Activated CD8-positive, alpha-beta T cell treated with anti-CD3 and anti-CD28 coated beads for 36 hours (primary cell): Measurements from ENCODE around the gene CGB5. TPM values are rescaled to one million over a fixed set of nuclear protein-coding genes. Genes with fewer than 3 reads are reported as not detected.
"Not testable (repeated sequence)": the region's sequence is repeated elsewhere in the genome, so short reads cannot be mapped to it uniquely, and the experiment has no call there.

ENCODE experiments used
- ATAC-seq: fragments of 200-7000 bp; cut with Tn5 transposase; one replicate; pipeline ENCODE4 v1.10.0; 2021; ENCODE audit warnings: mild to moderate bottlenecking, moderate library complexity
- CTCF ChIA-PET: fragments of 350-600 bp; sonication (Branson Sonifier 250); formaldehyde crosslinking; loops from one replicate; lab custom pipeline; 2021; ENCODE audit warnings: antibody characterized with exemption; lab: Charles Lee
- POLR2A ChIA-PET: fragments of 350-600 bp; sonication (Branson Sonifier 250); formaldehyde crosslinking; loops from one replicate; lab custom pipeline; 2021; ENCODE audit warnings: antibody characterized with exemption; lab: Charles Lee
- DNase-seq: peaks from one replicate; pipeline ENCODE4 v3.0.0-alpha.2; 2020
- H3K27ac Mint-ChIP-seq: one replicate; pipeline ENCODE4 v1.8.0; 2021; ENCODE audit warnings: mild to moderate bottlenecking, mixed read lengths
- H3K27me3 Mint-ChIP-seq: one replicate; pipeline ENCODE4 v1.8.0; 2021; ENCODE audit warnings: mixed read lengths
- H3K36me3 Mint-ChIP-seq: one replicate; pipeline ENCODE4 v1.8.0; 2021; ENCODE audit warnings: low read depth, mixed read lengths
- H3K4me1 Mint-ChIP-seq: one replicate; pipeline ENCODE4 v1.8.0; 2021; ENCODE audit warnings: low read depth, mixed read lengths
- H3K4me3 Mint-ChIP-seq: one replicate; pipeline ENCODE4 v1.8.0; 2021; ENCODE audit warnings: mild to moderate bottlenecking, moderate library complexity, mixed read lengths
- H3K9me3 Mint-ChIP-seq: one replicate; pipeline ENCODE4 v1.8.0; 2021; ENCODE audit warnings: mixed read lengths
- intact Hi-C: fragments of 100-400 bp; cut with micrococcal nuclease; formaldehyde crosslinking; loops from one replicate; pipeline ENCODE4 v1.10.0; 2022
- total RNA-seq, 2 experiments: library from RNA; stranded (reverse); gene quantifications; one replicate each; pipeline ENCODE4 v1.2.3, GENCODE V29; 2021
- TF ChIP-seq, protein P1 (sequence below): fragments of 200-600 bp; IDR thresholded peaks from one replicate; pipeline ENCODE4 v1.8.0; 2022; ENCODE audit warnings: antibody characterized with exemption, mild to moderate bottlenecking

Gene CGB5
- total RNA-seq, 2 experiments from 2014 or later = not detected

DNA sequence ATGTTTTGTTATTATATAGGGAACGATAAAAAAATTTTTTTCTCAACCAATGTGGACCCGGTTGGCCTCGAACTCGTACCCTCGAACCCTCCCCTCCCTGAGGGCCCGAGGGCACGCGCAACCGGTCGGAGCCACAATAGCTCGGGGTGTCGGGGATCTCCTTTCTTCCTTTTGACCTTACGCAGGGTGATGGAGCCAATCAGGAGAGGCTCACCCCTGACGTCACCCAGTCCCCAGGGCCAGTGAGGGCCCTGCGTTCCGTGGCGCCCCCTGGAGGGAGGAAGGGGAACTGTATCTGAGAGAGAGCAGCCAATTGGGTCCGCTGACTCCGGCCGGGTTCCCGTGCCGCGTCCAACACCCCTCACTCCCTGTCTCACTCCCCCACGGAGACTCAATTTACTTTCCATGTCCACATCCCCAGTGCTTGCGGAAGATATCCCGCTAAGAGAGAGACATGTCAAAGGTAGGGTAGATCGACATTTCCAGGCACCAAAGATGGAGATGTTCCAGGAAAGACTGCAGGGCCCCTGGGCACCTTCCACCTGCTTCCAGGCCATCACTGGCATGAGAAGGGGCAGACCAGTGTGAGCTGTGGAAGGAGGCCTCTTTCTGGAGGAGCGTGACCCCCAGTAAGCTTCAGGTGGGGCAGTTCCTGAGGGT, 11.9 kb upstream of the CGB5 start, which contains the start of gene CGB2:
CGB2 (plus strand) TSS at position 249 of the 660 bp plus-strand sequence; CDS start at position 455, 206 bp downstream.
- H3K27ac Mint-ChIP-seq, intact Hi-C loops, H3K4me3 Mint-ChIP-seq, H3K36me3 Mint-ChIP-seq, H3K27me3 Mint-ChIP-seq, CTCF ChIA-PET, POLR2A ChIA-PET, H3K9me3 Mint-ChIP-seq, H3K4me1 Mint-ChIP-seq: not testable (repeated sequence)
- ATAC-seq = peak; percentile 94
- peak; percentile 85 for DNase-seq
- TF ChIP-seq, protein P1, sequence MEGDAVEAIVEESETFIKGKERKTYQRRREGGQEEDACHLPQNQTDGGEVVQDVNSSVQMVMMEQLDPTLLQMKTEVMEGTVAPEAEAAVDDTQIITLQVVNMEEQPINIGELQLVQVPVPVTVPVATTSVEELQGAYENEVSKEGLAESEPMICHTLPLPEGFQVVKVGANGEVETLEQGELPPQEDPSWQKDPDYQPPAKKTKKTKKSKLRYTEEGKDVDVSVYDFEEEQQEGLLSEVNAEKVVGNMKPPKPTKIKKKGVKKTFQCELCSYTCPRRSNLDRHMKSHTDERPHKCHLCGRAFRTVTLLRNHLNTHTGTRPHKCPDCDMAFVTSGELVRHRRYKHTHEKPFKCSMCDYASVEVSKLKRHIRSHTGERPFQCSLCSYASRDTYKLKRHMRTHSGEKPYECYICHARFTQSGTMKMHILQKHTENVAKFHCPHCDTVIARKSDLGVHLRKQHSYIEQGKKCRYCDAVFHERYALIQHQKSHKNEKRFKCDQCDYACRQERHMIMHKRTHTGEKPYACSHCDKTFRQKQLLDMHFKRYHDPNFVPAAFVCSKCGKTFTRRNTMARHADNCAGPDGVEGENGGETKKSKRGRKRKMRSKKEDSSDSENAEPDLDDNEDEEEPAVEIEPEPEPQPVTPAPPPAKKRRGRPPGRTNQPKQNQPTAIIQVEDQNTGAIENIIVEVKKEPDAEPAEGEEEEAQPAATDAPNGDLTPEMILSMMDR = peak; percentile 66

DNA sequence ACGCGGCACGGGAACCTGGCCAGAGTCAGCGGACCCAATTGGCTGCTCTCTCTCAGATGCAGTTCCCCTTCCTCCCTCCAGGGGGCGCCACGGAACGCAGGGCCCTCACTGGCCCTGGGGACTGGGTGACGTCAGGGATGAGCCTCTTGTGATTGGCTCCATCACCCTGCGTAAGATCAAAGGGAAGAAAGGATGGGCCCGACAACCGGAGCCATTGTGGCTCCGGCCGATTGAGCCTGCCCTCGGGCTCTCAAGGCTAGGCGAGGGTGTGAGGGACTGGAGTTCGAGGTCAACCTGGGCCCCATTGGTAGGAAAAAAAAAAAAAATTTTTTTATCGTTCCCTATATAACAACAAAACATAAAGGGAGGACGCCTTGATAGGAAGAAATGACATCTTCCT, 6.8 kb upstream of the CGB5 start, which contains the start of gene CGB1:
CGB1 (minus strand) TSS at position 81 of the 400 bp plus-strand sequence. CDS start 184 bp downstream, outside the sequence.
- intact Hi-C loops, H3K4me3 Mint-ChIP-seq: not testable (repeated sequence)

DNA sequence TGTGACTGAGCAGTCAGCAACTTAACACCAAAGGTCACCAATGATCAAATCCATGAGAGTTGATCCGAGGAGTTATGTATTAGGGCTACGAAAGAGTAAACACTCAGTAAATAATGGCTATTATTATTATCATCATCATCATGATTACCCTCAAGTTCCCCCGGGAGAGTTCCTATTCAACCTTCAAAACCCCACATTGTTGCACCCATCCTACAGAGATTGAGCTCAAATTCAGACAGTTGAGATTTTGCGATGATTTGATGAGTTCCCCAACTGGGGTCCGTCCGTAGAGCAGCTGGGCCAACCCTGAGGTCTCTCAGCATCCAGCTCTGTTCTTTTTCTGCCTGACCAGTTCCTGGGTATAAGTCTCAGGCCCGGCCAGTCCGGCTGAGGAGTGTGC, 5.5 kb upstream of the CGB5 start:
- H3K9me3 Mint-ChIP-seq, ATAC-seq, H3K27ac Mint-ChIP-seq, CTCF ChIA-PET, H3K27me3 Mint-ChIP-seq, intact Hi-C loops, H3K4me3 Mint-ChIP-seq, H3K36me3 Mint-ChIP-seq, POLR2A ChIA-PET, H3K4me1 Mint-ChIP-seq, DNase-seq: not testable (repeated sequence)

More for the DNA sequence above, 6.8 kb upstream of the CGB5 start, which contains the start of gene CGB1:
- POLR2A ChIA-PET, H3K9me3 Mint-ChIP-seq, CTCF ChIA-PET, H3K27ac Mint-ChIP-seq, H3K27me3 Mint-ChIP-seq, H3K4me1 Mint-ChIP-seq, H3K36me3 Mint-ChIP-seq: not testable (repeated sequence)
- ATAC-seq (peak; percentile 61), DNase-seq (peak; percentile 82)
- TF ChIP-seq, protein P1 = peak; percentile 72

DNA sequence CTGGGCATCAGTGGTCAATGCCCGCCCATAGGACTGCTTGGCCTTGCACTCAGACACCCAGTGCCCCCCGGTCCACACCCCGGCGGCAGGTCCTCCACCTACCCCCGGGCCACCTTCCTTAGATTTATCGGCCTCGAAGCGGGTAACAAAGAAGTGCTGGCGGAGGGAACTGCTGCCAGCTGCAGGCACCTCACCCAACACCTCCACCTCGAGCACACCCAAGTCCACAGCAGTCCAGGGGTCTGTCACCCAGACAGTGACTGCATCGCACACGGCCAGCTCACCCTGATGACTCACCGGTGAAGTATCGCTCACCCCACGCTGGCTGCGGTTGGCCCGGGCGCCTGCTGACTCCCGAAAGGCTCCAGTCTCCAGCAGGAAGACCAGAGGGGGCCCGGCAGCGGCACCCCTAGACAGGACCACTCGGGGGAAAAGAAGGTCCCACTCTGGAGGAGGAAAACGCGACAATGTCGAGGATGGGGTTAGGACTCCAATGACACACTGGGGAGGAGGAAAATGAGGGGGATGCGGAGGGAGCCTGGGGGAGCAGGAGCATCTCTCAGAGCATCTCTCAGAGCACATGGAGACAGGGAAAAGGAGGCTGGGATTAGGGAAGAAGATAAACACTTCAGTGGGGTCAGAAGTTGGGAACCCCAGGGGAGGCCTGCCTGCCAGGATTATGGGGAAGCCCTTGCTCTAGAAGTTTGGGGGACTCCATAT, 4.9 kb upstream of the CGB5 start:
- ATAC-seq, intact Hi-C loops, POLR2A ChIA-PET, H3K9me3 Mint-ChIP-seq, H3K27ac Mint-ChIP-seq, DNase-seq, CTCF ChIA-PET, H3K4me3 Mint-ChIP-seq, H3K36me3 Mint-ChIP-seq, H3K27me3 Mint-ChIP-seq, H3K4me1 Mint-ChIP-seq: not testable (repeated sequence)

DNA sequence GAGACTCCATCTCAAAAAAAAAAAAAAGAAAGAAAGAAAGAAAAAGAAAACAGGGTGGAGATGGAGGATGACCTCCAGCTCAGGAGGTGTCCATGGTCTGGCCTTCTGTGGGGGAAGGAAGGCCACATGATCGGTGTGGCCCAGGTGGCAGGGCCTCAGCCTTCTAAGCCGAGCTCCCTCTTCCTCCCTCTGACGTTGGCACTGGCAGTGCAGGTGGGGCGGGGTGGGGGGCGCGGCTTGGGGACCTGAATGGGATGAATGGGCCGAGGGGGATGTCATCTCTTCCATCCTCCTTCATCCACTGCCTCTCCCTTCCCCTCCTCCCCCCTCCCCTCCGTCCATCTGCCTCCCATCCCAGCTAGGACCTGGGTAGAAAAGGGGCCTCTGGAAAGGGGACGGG, 3.9 kb upstream of the CGB5 start:
- ATAC-seq, H3K27ac Mint-ChIP-seq, POLR2A ChIA-PET, H3K4me1 Mint-ChIP-seq, H3K36me3 Mint-ChIP-seq, H3K4me3 Mint-ChIP-seq, DNase-seq, intact Hi-C loops, CTCF ChIA-PET, H3K9me3 Mint-ChIP-seq, H3K27me3 Mint-ChIP-seq: not testable (repeated sequence)

DNA sequence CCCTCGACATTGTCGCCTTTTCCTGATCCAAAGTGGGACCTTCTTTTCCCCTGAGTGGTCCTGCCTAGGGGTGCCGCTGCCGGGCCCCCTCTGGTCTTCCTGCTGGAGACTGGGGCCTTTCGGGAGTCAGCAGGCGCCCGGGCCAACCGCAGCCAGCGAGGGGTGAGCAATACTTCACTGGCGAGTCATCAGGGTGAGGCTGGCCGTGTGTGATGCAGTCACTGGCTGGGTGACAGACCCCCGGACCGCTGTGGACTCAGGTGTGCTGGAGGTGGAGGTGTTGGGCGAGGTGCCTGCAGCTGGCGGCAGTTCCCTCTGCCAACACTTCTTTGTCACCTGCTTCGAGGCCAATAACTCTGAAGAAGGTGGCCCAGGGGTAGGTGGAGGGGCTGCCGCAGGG, 1.5 kb upstream of the CGB5 start:
- POLR2A ChIA-PET = no interaction called here
- Mint-ChIP-seq H3K4me1 (no peaks in the 10 kb centered on the region), H3K27me3 (no peaks in the 10 kb centered on the region), H3K36me3 (no peaks in the 10 kb centered on the region), H3K9me3 (no peaks in the 10 kb centered on the region), H3K4me3 (no peak overlapping the region), H3K27ac (no peak overlapping the region)
- ATAC-seq (no peak), DNase-seq (no peak)
- CTCF ChIA-PET = no interaction called here
- intact Hi-C loops = no loop called here
- TF ChIP-seq, protein P1 = no peak

DNA sequence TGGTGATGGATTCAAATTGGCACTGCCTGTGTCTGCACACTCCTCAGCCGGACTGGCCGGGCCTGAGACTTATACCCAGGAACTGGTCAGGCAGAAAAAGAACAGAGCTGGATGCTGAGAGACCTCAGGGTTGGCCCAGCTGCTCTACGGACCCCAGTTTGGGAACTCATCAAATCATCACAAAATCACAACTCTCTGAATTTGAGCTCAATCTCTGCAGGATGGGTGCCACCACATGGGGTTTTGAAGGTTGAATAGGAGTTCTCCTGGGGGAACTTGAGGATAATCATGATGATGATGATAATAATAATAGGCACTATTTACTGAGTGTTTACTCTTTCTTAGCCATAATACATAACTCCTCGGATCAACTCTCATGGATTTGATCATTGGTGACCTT, 982 bp upstream of the CGB5 start:
- H3K9me3 Mint-ChIP-seq, ATAC-seq, H3K36me3 Mint-ChIP-seq, intact Hi-C loops, H3K27me3 Mint-ChIP-seq, POLR2A ChIA-PET, H3K27ac Mint-ChIP-seq, CTCF ChIA-PET, H3K4me3 Mint-ChIP-seq, DNase-seq, H3K4me1 Mint-ChIP-seq: not testable (repeated sequence)

DNA sequence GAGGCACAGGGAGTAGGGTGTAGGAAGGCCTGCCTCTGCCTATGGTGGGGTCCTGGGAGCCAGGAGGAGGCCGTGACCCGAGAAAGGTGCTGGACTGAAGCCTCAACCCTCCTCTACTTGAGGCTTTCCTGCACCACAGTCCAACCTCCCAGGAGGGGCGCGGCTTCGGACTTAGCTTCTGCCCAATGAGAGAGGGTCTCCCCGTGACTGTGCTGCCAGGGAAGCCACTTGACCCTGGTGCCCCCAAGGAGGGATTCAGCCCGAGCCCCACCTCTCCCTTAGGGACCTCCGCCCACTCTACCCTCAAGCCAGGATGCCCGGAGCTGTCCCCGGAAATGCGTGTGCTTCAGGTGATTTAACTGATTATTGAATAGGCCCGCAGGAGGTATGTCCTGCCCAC, 5.4 kb downstream of the CGB5 start, which contains the start of gene CGB8:
CGB8 (minus strand) TSS at position 101 of the 400 bp plus-strand sequence. CDS start 372 bp downstream, outside the sequence.
- H3K9me3 Mint-ChIP-seq, CTCF ChIA-PET, H3K27me3 Mint-ChIP-seq, H3K36me3 Mint-ChIP-seq, H3K4me1 Mint-ChIP-seq, ATAC-seq, intact Hi-C loops, H3K27ac Mint-ChIP-seq, POLR2A ChIA-PET, H3K4me3 Mint-ChIP-seq, DNase-seq: not testable (repeated sequence)

DNA sequence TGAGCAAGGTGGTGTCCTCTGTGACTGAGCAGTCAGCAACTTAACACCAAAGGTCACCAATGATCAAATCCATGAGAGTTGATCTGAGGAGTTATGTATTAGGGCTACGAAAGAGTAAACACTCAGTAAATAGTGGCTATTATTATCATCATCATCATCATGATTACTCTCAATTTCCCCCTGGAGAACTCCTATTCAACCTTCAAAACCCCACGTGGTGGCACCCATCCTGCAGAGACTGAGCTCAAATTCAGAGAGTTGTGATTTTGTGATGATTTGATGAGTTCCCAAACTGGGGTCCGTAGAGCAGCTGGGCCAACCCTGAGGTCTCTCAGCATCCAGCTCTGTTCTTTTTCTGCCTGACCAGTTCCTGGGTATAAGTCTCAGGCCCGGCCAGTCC, 6.2 kb downstream of the CGB5 start:
- H3K27ac Mint-ChIP-seq, CTCF ChIA-PET, H3K9me3 Mint-ChIP-seq: not testable (repeated sequence)

More for the DNA sequence above, 6.2 kb downstream of the CGB5 start:
- POLR2A ChIA-PET, DNase-seq, H3K4me3 Mint-ChIP-seq, ATAC-seq, H3K4me1 Mint-ChIP-seq, H3K36me3 Mint-ChIP-seq, H3K27me3 Mint-ChIP-seq, intact Hi-C loops: not testable (repeated sequence)
